Activated CD8-positive, alpha-beta T cell treated with anti-CD3 and anti-CD28 coated beads for 36 hours (primary cell): ENCODE measurements around the gene CTDSPL. TPM values are rescaled to one million over a fixed set of nuclear protein-coding genes. Genes with fewer than 3 reads are reported as not detected.

Source experiments
- ATAC-seq: fragments of 200-7000 bp; cut with Tn5 transposase; one replicate; pipeline ENCODE4 v1.10.0; 2021; ENCODE audit warnings: mild to moderate bottlenecking, moderate library complexity
- CTCF ChIA-PET: fragments of 350-600 bp; sonication (Branson Sonifier 250); formaldehyde crosslinking; loops from one replicate; lab custom pipeline; 2021; ENCODE audit warnings: antibody characterized with exemption; lab: Charles Lee
- POLR2A ChIA-PET: fragments of 350-600 bp; sonication (Branson Sonifier 250); formaldehyde crosslinking; loops from one replicate; lab custom pipeline; 2021; ENCODE audit warnings: antibody characterized with exemption; lab: Charles Lee
- DNase-seq: peaks from one replicate; pipeline ENCODE4 v3.0.0-alpha.2; 2020
- H3K27ac Mint-ChIP-seq: one replicate; pipeline ENCODE4 v1.8.0; 2021; ENCODE audit warnings: mild to moderate bottlenecking, mixed read lengths
- H3K27me3 Mint-ChIP-seq: one replicate; pipeline ENCODE4 v1.8.0; 2021; ENCODE audit warnings: mixed read lengths
- H3K36me3 Mint-ChIP-seq: one replicate; pipeline ENCODE4 v1.8.0; 2021; ENCODE audit warnings: low read depth, mixed read lengths
- H3K4me1 Mint-ChIP-seq: one replicate; pipeline ENCODE4 v1.8.0; 2021; ENCODE audit warnings: low read depth, mixed read lengths
- H3K4me3 Mint-ChIP-seq: one replicate; pipeline ENCODE4 v1.8.0; 2021; ENCODE audit warnings: mild to moderate bottlenecking, moderate library complexity, mixed read lengths
- H3K9me3 Mint-ChIP-seq: one replicate; pipeline ENCODE4 v1.8.0; 2021; ENCODE audit warnings: mixed read lengths
- CTCF ChIP-seq: fragments of 200-600 bp; IDR thresholded peaks from one replicate; pipeline ENCODE4 v1.8.0; 2022; ENCODE audit warnings: antibody characterized with exemption, mild to moderate bottlenecking
- intact Hi-C: fragments of 100-400 bp; cut with micrococcal nuclease; formaldehyde crosslinking; loops from one replicate; pipeline ENCODE4 v1.10.0; 2022
- total RNA-seq, 2 experiments: library from RNA; stranded (reverse); gene quantifications; one replicate each; pipeline ENCODE4 v1.2.3, GENCODE V29; 2021

CTDSPL gene
- total RNA-seq, 2 experiments from 2014 or later, result 1.2 to 1.7 TPM

- Mint-ChIP-seq H3K27me3 (no peaks in the 10 kb centered on the region), H3K9me3 (no peaks in the 10 kb centered on the region), H3K4me1 (no peaks in the 10 kb centered on the region), H3K4me3 (no peak overlapping the region), H3K27ac (no peak overlapping the region), H3K36me3 (peaks cover 7% of the 10 kb centered on the region)
- peak; percentile 36 for ATAC-seq
- no peak for DNase-seq
- TF ChIP-seq CTCF, result no peak
- intact Hi-C loops, result no loop called here
- CTCF ChIA-PET, result interaction anchor here (1.4 kb wide), 1 partner anchor 13 kb away, joined by 5 read pairs; no protein-coding TSS in a partner anchor
- POLR2A ChIA-PET, result interaction anchor here (1.6 to 2.4 kb wide), 2 partner anchors 8 to 16 kb away, joined by 4 to 8 read pairs; no protein-coding TSS in a partner anchor
Observed at GRCh38 chr3:38009807-38010591, 148.3 kb downstream of the CTDSPL start.

- ChIA-PET CTCF (interaction anchor here (1.5 kb wide), 1 partner anchor 12 kb away, joined by 3 read pairs; no protein-coding TSS in a partner anchor), POLR2A (interaction anchor here (2.4 kb wide), 1 partner anchor 10 kb away, joined by 8 read pairs; no protein-coding TSS in a partner anchor)
- Mint-ChIP-seq H3K9me3 (peaks cover 3% of the 10 kb centered on the region), H3K36me3 (peaks cover 17% of the 10 kb centered on the region), H3K4me3 (no peak overlapping the region), H3K27me3 (no peaks in the 10 kb centered on the region), H3K27ac (no peak overlapping the region), H3K4me1 (no peaks in the 10 kb centered on the region)
- TF ChIP-seq CTCF, result no peak
- DNase-seq (no peak), ATAC-seq (no peak)
- intact Hi-C loops, result no loop called here
Observed at GRCh38 chr3:38011111-38011510, 149.4 kb downstream of the CTDSPL start.

- no peak for DNase-seq
- Mint-ChIP-seq H3K9me3 (peaks cover 8% of the 10 kb centered on the region), H3K27ac (no peak overlapping the region), H3K4me3 (no peak overlapping the region), H3K36me3 (peaks cover 27% of the 10 kb centered on the region), H3K4me1 (no peaks in the 10 kb centered on the region), H3K27me3 (no peaks in the 10 kb centered on the region)
- ATAC-seq, result no peak
- ChIA-PET POLR2A (no interaction called here), CTCF (interaction anchor here (1.7 to 2.2 kb wide), 2 partner anchors 12 to 19 kb away, joined by 4 to 8 read pairs; no protein-coding TSS in a partner anchor)
- no peak for TF ChIP-seq CTCF
- intact Hi-C loops, result no loop called here
Observed at GRCh38 chr3:38015485-38015884, 153.8 kb downstream of the CTDSPL start.

- H3K9me3 Mint-ChIP-seq, result peaks cover 8% of the 10 kb centered on the region
- CTCF ChIA-PET, result interaction anchor here (1.7 to 2.2 kb wide), 2 partner anchors 12 to 19 kb away, joined by 4 to 8 read pairs; no protein-coding TSS in a partner anchor
- H3K27ac Mint-ChIP-seq, result no peak overlapping the region
- DNase-seq, result no peak
- H3K4me1 Mint-ChIP-seq, result no peaks in the 10 kb centered on the region
- H3K36me3 Mint-ChIP-seq, result peaks cover 27% of the 10 kb centered on the region
- no peak for TF ChIP-seq CTCF
- POLR2A ChIA-PET, result no interaction called here
- H3K27me3 Mint-ChIP-seq, result no peaks in the 10 kb centered on the region
- intact Hi-C loops, result no loop called here
- no peak for ATAC-seq
- no peak overlapping the region for H3K4me3 Mint-ChIP-seq
Observed at GRCh38 chr3:38015984-38016383, 154.3 kb downstream of the CTDSPL start.

- ChIA-PET POLR2A (no interaction called here), CTCF (interaction anchor here (2.2 kb wide), 1 partner anchor 13 kb away, joined by 8 read pairs; no protein-coding TSS in a partner anchor)
- Mint-ChIP-seq H3K36me3 (peaks cover 27% of the 10 kb centered on the region), H3K4me1 (no peaks in the 10 kb centered on the region), H3K27ac (no peak overlapping the region), H3K27me3 (no peaks in the 10 kb centered on the region), H3K4me3 (no peak overlapping the region), H3K9me3 (peaks cover 8% of the 10 kb centered on the region)
- ATAC-seq, result no peak
- no peak for TF ChIP-seq CTCF
- intact Hi-C loops, result no loop called here
- DNase-seq, result no peak
Observed at GRCh38 chr3:38016410-38016809, 154.7 kb downstream of the CTDSPL start.
